HG03045 (cell line): Measurements from ENCODE around the gene RNF123.

Experiments
- ATAC-seq: cut with Tn5 transposase; IDR thresholded peaks from one replicate; pipeline ENCODE4 v1.9.1; 2021; ENCODE audit warnings: mild to moderate bottlenecking, moderate library complexity; ENCODE audit not compliant: unreplicated experiment

RNF123 gene

GRCh38 chr3:49717959-49718857, 28.9 kb downstream of the RNF123 start:
- no peak for ATAC-seq

GRCh38 chr3:49718858-49719213, 29.5 kb downstream of the RNF123 start:
- ATAC-seq = no peak

GRCh38 chr3:49719214-49719884, 30.0 kb downstream of the RNF123 start, which contains the start of gene AMIGO3:
AMIGO3 (minus strand) TSS chr3:49719684; CDS start chr3:49719465, 219 bp downstream.
- peak; percentile 41 for ATAC-seq

- no peak for ATAC-seq
Measured at GRCh38 chr3:49720855-49721595, 31.7 kb downstream of the RNF123 start.

- no peak for ATAC-seq
Measured at GRCh38 chr3:49721596-49721895, 32.2 kb downstream of the RNF123 start.

GRCh38 chr3:49721896-49722781, 32.8 kb downstream of the RNF123 start:
- no peak for ATAC-seq

- no peak for ATAC-seq
Measured at GRCh38 chr3:49722896-49723295, 33.5 kb downstream of the RNF123 start.

GRCh38 chr3:49723296-49723627, 33.9 kb downstream of the RNF123 start:
- ATAC-seq = no peak

GRCh38 chr3:49723628-49724551, 34.5 kb downstream of the RNF123 start, which contains the start of gene GMPPB:
GMPPB (minus strand) TSS chr3:49723951; CDS start chr3:49723726, 225 bp downstream.
- ATAC-seq = peak; percentile 83

- ATAC-seq = no peak
Measured at GRCh38 chr3:49724586-49724985, 35.2 kb downstream of the RNF123 start.

GRCh38 chr3:49725906-49726681, 36.7 kb downstream of the RNF123 start:
- no peak for ATAC-seq

- no peak for ATAC-seq
Measured at GRCh38 chr3:49727154-49727923, 38.0 kb downstream of the RNF123 start.

- no peak for ATAC-seq
Measured at GRCh38 chr3:49727924-49728361, 38.6 kb downstream of the RNF123 start.

GRCh38 chr3:49729966-49730609, 40.7 kb downstream of the RNF123 start:
- no peak for ATAC-seq

- ATAC-seq = no peak
Measured at GRCh38 chr3:49732597-49732996, 43.2 kb downstream of the RNF123 start.

GRCh38 chr3:49733551-49733950, 44.2 kb downstream of the RNF123 start:
- ATAC-seq = no peak

GRCh38 chr3:49734752-49735151, 45.4 kb downstream of the RNF123 start:
- ATAC-seq = no peak
